Measurements from ENCODE around the gene CMIP.
"Not testable (repeated sequence)": the region's sequence is repeated elsewhere in the genome, so short reads cannot be mapped to it uniquely, and the experiment has no call there.

Gene CMIP

DNA sequence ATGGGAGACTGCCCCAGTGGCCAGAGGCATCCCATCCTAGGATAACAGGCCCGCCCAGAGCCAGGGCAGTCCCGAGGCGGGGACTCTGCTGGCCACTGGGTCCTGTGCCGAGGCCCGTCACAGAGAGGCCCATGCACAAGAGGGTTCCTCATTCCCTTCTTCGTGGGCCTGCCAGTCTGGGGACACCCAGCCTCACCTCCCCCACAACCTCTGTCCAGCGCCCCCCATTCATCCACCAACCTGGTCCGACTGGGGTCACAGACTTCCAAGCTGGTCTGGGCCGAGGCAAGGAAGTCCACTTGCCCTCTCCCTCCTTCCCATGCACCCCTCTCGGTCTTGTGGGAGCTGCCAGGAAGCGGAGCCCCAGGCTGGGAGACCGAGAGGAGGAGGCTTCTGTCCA is 240.3 kb downstream of the CMIP start:
- DNase-seq (ENCODE audit: low read depth), result no peak
- TF ChIP-seq, protein P1, sequence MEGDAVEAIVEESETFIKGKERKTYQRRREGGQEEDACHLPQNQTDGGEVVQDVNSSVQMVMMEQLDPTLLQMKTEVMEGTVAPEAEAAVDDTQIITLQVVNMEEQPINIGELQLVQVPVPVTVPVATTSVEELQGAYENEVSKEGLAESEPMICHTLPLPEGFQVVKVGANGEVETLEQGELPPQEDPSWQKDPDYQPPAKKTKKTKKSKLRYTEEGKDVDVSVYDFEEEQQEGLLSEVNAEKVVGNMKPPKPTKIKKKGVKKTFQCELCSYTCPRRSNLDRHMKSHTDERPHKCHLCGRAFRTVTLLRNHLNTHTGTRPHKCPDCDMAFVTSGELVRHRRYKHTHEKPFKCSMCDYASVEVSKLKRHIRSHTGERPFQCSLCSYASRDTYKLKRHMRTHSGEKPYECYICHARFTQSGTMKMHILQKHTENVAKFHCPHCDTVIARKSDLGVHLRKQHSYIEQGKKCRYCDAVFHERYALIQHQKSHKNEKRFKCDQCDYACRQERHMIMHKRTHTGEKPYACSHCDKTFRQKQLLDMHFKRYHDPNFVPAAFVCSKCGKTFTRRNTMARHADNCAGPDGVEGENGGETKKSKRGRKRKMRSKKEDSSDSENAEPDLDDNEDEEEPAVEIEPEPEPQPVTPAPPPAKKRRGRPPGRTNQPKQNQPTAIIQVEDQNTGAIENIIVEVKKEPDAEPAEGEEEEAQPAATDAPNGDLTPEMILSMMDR (IDR thresholded peaks at IDR 0.05; ENCODE audit: low read length, missing control alignments), result no peak
- H3K4me3 ChIP-seq (replicated peaks; ENCODE audit: low read depth, low read length), result no peak overlapping the region

DNA sequence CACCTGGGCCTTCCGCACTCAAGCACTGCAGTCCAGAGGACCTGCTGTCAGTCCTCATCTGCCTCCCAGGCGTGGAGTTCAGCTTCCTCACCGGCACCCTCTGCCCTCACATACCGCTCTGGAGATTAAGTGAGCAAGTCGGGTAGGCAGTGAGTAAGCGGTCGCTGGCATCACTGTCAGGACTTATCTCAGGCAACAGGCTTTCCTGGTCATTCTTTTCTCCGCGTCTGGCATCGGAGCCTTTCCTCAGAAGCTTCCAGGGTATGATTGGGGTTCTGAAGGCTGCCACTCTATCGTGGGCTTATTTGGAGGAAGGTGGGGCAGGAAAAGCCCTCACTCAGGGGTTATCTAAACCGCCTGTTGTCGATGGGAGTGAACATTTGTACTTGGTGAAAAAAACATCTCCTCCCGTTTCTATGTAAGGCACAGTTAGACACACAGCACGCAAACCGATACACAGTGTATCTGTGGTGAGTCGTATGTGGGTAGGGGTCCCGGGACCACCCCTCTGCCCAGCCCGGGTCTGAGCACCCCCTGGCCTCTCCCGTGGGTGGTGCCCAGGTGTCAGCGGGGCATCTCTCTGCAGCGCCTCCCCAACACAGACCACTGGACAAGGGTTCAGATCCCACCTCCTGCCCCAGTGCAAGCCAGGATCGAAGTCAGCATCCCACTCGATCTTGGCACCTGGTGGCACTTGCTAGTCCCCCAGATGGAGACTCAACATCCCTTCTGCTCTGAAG is 242.0 kb downstream of the CMIP start:
- TF ChIP-seq, protein P1 (IDR thresholded peaks at IDR 0.05; ENCODE audit: low read length, missing control alignments), result no peak
- DNase-seq (ENCODE audit: low read depth), result peak; percentile 33
- no peak overlapping the region for H3K4me3 ChIP-seq (replicated peaks; ENCODE audit: low read depth, low read length)

DNA sequence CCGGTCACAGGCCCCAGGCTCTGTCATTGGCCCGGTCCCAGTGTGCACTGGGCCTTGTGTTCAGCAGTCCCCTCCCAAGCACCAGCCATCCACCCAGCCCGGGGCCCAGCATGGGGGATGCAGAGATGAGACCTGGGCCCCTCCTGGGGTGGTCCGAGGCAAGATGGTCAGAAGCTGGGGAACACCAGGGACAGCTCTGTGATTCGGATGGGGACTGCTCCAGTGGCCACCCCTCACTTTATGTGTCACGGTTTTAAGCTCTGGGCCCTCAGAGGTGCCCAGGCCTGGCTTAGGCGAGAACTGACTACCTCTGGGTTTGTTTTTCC is 242.5 kb downstream of the CMIP start:
- no peak overlapping the region for H3K4me3 ChIP-seq (replicated peaks; ENCODE audit: low read depth, low read length)
- no peak for DNase-seq (ENCODE audit: low read depth)
- TF ChIP-seq, protein P1 (IDR thresholded peaks at IDR 0.05; ENCODE audit: low read length, missing control alignments), result no peak

DNA sequence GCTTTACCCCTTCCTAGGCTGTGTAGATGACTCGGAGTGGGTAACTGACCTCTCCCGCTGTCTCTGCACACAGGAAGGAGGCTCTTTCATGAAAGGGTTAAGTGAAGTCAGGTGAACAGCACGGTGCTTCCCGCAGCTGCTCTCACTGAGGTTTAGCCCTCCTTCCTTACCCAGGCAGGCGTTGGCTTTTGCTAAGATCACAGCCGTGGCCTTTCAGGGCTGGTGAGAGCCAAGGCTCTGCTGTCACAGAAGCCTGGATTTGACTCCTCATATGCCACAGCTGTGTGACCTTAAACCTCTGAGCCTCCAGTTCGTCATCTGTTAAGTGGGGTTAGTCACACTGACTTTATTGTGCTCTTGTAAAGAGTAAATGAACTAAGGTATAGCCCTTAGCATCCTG is 243.6 kb downstream of the CMIP start:
- H3K4me3 ChIP-seq (replicated peaks; ENCODE audit: low read depth, low read length), result no peak overlapping the region
- TF ChIP-seq, protein P1 (IDR thresholded peaks at IDR 0.05; ENCODE audit: low read length, missing control alignments), result no peak
- DNase-seq (ENCODE audit: low read depth), result no peak

DNA sequence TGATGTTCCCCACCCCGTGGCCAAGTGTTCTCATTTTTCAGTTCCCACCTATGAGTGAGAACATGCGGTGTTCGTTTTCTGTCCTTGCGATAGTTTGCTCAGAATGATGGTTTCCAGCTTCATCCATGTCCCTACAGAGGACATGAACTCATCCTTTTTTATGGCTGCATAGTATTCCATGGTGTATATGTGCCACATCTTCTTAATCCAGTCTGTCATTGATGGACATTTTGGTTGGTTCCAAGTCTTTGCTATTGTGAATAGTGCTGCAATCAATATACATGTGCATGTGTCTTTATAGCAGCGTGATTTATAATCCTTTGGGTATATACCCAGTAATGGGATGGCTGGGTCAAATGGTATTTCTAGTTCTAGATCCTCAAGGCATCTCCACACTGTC is 244.2 kb downstream of the CMIP start:
- H3K4me3 ChIP-seq (replicated peaks; ENCODE audit: low read depth, low read length); DNase-seq (ENCODE audit: low read depth): not testable (repeated sequence)

DNA sequence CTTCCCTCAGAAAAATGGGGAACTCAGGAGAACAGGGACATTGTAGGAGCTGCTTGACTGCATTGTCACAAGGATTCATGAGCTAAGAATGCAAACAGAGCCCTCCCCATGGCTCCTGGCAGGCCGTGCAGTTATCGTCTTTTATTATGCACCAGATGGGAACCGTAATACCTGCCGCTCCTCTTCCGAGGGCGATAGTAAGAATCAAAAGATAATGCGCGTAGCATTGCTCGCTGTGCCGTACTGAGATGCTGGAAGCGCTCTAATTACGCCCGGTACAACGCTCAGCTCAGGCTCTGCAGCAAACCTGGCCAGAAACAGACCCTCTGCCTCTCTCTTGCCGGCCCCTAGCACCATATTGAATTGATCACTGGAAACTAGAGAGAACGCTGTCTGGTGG is 247.4 kb downstream of the CMIP start:
- H3K4me3 ChIP-seq (replicated peaks; ENCODE audit: low read depth, low read length), result no peak overlapping the region
- no peak for DNase-seq (ENCODE audit: low read depth)
- TF ChIP-seq, protein P1 (IDR thresholded peaks at IDR 0.05; ENCODE audit: low read length, missing control alignments), result no peak

DNA sequence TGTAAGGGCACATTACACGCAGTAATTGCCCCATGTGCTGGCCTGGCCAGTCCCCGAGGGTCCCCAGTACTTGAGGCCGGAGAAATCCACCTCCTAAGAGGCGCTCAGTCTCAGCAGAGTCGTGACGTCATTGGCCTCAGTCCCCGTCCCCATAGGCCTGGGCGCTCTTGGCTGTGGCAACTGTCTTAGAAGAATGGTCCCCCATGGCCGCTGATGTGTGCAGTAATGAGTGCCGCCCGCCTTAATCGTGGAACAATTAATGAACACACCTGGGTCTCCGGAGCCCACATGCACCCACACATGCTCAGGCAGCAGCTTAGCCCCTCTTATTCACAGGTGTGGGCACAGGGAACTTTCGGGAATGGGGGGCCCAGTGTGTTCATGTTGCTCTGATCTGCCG is 248.0 kb downstream of the CMIP start:
- TF ChIP-seq, protein P1 (IDR thresholded peaks at IDR 0.05; ENCODE audit: low read length, missing control alignments), result no peak
- H3K4me3 ChIP-seq (replicated peaks; ENCODE audit: low read depth, low read length), result no peak overlapping the region
- no peak for DNase-seq (ENCODE audit: low read depth)
